ENCODE measurements around the gene MCFD2. TPM values are rescaled to one million over a fixed set of nuclear protein-coding genes. Genes with fewer than 3 reads are reported as not detected.

The MCFD2 gene
- total RNA-seq, 4 donors from 2014 or later, result 49.2 to 111 (median 56.0) TPM

DNA sequence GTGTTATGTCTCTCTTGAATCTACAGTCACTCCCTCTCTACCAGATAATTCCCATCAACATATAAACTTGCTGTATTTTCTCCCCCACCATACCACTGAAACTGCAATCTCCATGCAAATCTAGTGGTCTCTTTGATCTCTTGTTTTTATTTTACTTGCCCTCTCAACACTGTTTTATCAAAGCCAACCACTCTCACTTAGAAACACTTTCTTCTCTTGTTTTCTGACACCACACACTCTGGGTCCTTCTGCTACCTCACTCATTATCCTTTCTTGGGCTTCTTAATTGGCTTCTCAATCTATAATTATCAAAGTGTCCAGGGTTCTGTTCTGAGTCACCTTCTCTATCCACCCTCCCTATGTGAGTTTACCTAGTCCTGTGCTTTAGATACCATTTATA, 2.0 kb upstream of the MCFD2 start:
- Histone ChIP-seq H3K36me3 (peaks cover 0 to 2% (median 0%) of the 10 kb centered on the region in 3 donors), H3K4me3 (no peak overlapping the region), H3K27me3 (no peaks in the 10 kb centered on the region), H3K27ac (no peak overlapping the region), H3K9me3 (no peaks in the 10 kb centered on the region), H3K4me1 (peaks cover 0 to 38% (median 12%) of the 10 kb centered on the region in 4 donors)
- DNase-seq (ENCODE audit: low spot score in 2 of 2), result no peak
- no peak for TF ChIP-seq POLR2A (IDR thresholded peaks at IDR 0.05)
- TF ChIP-seq EP300 (IDR thresholded peaks at IDR 0.05), result no peak
- TF ChIP-seq, protein P1, sequence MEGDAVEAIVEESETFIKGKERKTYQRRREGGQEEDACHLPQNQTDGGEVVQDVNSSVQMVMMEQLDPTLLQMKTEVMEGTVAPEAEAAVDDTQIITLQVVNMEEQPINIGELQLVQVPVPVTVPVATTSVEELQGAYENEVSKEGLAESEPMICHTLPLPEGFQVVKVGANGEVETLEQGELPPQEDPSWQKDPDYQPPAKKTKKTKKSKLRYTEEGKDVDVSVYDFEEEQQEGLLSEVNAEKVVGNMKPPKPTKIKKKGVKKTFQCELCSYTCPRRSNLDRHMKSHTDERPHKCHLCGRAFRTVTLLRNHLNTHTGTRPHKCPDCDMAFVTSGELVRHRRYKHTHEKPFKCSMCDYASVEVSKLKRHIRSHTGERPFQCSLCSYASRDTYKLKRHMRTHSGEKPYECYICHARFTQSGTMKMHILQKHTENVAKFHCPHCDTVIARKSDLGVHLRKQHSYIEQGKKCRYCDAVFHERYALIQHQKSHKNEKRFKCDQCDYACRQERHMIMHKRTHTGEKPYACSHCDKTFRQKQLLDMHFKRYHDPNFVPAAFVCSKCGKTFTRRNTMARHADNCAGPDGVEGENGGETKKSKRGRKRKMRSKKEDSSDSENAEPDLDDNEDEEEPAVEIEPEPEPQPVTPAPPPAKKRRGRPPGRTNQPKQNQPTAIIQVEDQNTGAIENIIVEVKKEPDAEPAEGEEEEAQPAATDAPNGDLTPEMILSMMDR (IDR thresholded peaks at IDR 0.05), result no peak

DNA sequence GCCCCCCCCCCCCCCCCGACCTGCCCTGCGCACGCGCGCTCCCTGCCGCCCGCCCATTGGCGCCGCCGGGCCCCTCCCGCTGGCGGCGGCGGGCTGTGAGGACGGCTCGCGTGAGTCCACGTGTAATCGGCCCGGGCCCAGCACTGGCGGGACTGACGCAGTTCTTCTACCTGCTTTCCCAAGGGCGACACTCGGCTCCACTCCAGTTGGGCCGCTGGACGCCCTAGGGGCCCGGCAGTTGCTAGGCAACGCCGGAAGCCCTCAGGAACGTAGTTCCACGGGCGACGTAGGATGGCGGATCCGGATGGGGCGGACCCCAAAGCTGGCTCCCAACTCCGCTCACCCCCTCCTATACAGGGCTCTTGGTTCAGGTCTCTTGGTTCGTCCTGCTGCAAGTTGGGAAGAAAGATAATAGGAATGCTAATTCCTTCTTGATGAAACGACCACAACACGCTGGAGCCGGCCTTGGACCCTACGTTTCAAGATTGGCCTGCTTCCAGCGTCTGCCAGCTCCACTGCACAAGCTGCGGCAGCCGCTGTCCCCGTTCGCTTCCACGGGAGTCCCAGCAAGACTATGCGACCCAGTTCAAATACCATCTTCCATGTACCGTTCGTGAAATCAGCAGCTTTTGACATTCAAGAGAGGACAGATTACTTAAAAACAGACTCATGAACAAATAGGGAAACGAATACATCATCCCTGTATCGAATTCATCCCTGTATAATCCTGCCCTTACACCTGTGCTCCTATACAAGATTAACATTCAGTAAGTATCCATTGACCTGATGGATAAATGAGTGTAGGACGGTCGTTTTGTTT, 415 bp upstream of the MCFD2 start:
- DNase-seq (ENCODE audit: low spot score in 2 of 2), result peak; percentile 79 to 81
- Histone ChIP-seq H3K36me3 (peaks cover 0 to 16% (median 0%) of the 10 kb centered on the region in 3 donors), H3K27ac (peak overlapping the region; percentile 83 to 99 (median 95)), H3K4me3 (peak overlapping the region; percentile 65 to 99 (median 81)), H3K9me3 (no peaks in the 10 kb centered on the region), H3K27me3 (no peaks in the 10 kb centered on the region), H3K4me1 (peaks cover 0 to 43% (median 12%) of the 10 kb centered on the region in 4 donors)
- WGBS, 2 donors, result 0% methylated on average over 32 to 34 of the region's 55 CpGs
- TF ChIP-seq POLR2A (IDR thresholded peaks at IDR 0.05), result peak; percentile 47 to 72
- TF ChIP-seq, protein P1 (IDR thresholded peaks at IDR 0.05), result no peak
- peak; percentile 42 to 89 for TF ChIP-seq EP300 (IDR thresholded peaks at IDR 0.05)

DNA sequence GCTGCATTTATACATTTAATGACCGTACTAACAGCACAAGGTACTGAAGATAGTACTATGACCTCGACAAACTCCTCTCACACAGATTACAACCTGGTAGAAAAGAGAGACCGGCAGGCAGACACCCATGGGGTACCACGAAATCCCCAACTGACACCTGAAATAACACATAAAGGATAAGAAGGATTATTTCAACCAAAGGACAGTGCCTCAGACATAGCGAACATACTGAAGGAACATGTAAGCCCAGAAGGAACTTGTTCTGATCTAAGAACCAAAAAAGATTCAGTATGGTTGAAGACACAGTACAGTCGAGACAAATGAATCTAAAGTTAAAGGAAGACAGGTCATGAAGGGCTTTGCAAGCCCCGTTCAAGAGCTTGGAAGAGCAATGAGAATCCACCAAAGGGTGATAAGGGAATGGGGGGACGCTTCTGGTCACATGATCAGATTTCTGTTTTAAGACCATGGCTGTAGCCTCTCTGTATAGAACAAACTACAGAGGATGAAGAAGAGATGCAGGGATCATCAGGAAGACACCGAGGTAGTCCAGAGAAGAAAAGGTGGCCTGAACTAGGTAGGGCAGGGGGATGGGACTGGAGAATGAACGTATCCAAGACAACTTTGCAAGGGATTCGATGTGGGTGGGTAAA, 902 bp downstream of the MCFD2 start:
- Histone ChIP-seq H3K9me3 (no peaks in the 10 kb centered on the region), H3K27ac (peak overlapping the region; percentile 83 to 99 (median 95)), H3K27me3 (no peaks in the 10 kb centered on the region), H3K4me1 (peaks cover 0 to 43% (median 12%) of the 10 kb centered on the region in 4 donors), H3K36me3 (peaks cover 0 to 29% (median 0%) of the 10 kb centered on the region in 3 donors), H3K4me3 (peak overlapping the region; percentile 65 to 99 (median 81))
- TF ChIP-seq EP300 (IDR thresholded peaks at IDR 0.05) (no peak), POLR2A (IDR thresholded peaks at IDR 0.05) (no peak)
- TF ChIP-seq, protein P1 (IDR thresholded peaks at IDR 0.05), result no peak
- whole genome bisulfite sequencing, 2 donors, result 33 to 34% methylated on average over 11 of the region's 11 CpGs
- DNase-seq (ENCODE audit: low spot score in 2 of 2), result no peak

DNA sequence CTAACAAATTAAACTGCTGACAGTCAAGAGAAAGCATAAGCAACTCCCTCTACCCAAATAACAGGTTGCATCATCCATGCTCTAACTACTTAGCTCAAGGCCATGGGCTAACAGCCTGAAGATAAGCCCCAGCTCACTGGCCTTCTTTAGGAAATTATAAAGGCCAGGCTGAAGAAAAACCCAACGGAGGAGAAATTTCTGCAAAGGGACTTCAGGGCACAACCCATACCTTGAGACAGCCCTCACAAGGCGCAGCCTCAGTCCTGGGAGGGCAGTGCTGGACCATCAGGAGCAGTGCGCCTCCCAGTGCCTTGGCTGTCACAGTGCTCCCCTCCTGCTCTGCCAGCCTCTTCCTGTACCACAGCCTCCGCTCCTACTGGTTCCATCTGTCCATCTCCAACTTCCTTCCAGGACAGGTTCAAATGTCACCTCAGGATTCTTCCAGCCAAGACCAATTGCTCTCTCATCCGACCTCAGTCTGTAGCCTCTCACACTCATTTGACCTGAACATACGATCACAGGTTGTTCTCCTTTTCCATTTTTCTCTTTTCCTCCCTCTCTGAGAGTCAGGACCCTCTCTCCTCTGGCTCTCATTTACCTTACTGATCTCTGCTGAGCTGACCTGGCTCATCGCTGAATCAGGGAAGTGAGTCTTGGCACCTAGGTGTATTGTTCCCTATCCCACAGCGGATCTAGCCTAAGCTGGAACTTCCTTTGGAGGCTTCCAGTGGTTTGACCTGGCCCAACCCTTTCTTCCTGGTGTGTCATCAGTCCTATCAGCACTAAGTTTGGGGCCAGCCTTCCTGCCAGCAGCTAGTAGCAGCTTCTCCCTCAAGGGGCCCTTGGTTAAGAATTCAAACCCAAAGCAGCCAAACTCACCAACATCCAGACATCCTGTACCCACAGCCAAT, 1.9 kb downstream of the MCFD2 start:
- no peak for DNase-seq (ENCODE audit: low spot score in 2 of 2)
- Histone ChIP-seq H3K27ac (peak overlapping the region in 3 of 4 donors; percentile 92 to 99 (median 98)), H3K36me3 (peaks cover 0 to 39% (median 4%) of the 10 kb centered on the region in 3 donors), H3K27me3 (no peaks in the 10 kb centered on the region), H3K9me3 (no peaks in the 10 kb centered on the region), H3K4me1 (peaks cover 0 to 43% (median 12%) of the 10 kb centered on the region in 4 donors), H3K4me3 (peak overlapping the region in 3 of 4 donors; percentile 65 to 96 (median 66))
- WGBS, 2 donors, result 80 to 82% methylated on average over 8 of the region's 8 CpGs
- TF ChIP-seq POLR2A (IDR thresholded peaks at IDR 0.05) (no peak), EP300 (IDR thresholded peaks at IDR 0.05) (no peak)
- TF ChIP-seq, protein P1 (IDR thresholded peaks at IDR 0.05), result no peak
